ENCODE results near the gene DHRS12. TPM values are rescaled to one million over a fixed set of nuclear protein-coding genes. Genes with fewer than 3 reads are reported as not detected.

Gene DHRS12
- total RNA-seq, 1 experiment from 2014 or later, result 2.1 TPM

GRCh38 chr13:51728275-51728673 is 75.7 kb downstream of the DHRS12 start:
- DNase-seq (ENCODE audit: low read depth), result peak; percentile 17

- DNase-seq (ENCODE audit: low read depth), result no peak
Observed at GRCh38 chr13:51727634-51728274, 76.2 kb downstream of the DHRS12 start.

GRCh38 chr13:51726446-51727193 is 77.3 kb downstream of the DHRS12 start:
- DNase-seq (ENCODE audit: low read depth), result peak; percentile 30

- DNase-seq (ENCODE audit: low read depth), result no peak
Observed at GRCh38 chr13:51724721-51725120, 79.2 kb downstream of the DHRS12 start.

- no peak for DNase-seq (ENCODE audit: low read depth)
Observed at GRCh38 chr13:51723529-51723928, 80.4 kb downstream of the DHRS12 start.

GRCh38 chr13:51721496-51721895 is 82.5 kb downstream of the DHRS12 start:
- DNase-seq (ENCODE audit: low read depth), result no peak

- DNase-seq (ENCODE audit: low read depth), result no peak
Observed at GRCh38 chr13:51719394-51719793, 84.6 kb downstream of the DHRS12 start.

Other genes starting within 250 kb of the DHRS12 start
- gene WDFY2, start 219.7 kb downstream of the DHRS12 start, total RNA-seq (2014; rRNA removed; shearing (Covaris generic)), result 1.5 and 3.1 TPM in 2 replicates
- not detected in 2 replicates for gene TMEM272, start 41.0 kb upstream of the DHRS12 start, total RNA-seq (2014; rRNA removed; shearing (Covaris generic))
- gene CCDC70, start 57.8 kb upstream of the DHRS12 start, total RNA-seq (2014; rRNA removed; shearing (Covaris generic)), result 0.34 TPM in 1 of 2 replicates, not detected in the other
- gene ATP7B, start 207.3 kb upstream of the DHRS12 start, total RNA-seq (2014; rRNA removed; shearing (Covaris generic)), result 0.52 and 0.94 TPM in 2 replicates
- gene ALG11, start 208.2 kb upstream of the DHRS12 start, total RNA-seq (2014; rRNA removed; shearing (Covaris generic)), result 20.7 and 26.1 TPM in 2 replicates
- 4.6 and 10.7 TPM in 2 replicates for gene UTP14C, start 220.5 kb upstream of the DHRS12 start, total RNA-seq (2014; rRNA removed; shearing (Covaris generic))

All from M059J (cell line).